OCI-LY7 (cell line): ENCODE data around the gene ABHD6. TPM values are rescaled to one million over a fixed set of nuclear protein-coding genes. Genes with fewer than 3 reads are reported as not detected.

Experiments
- BruUV-seq: library from RNA; stranded (reverse); fragments of 400-500 nt; replicated peaks from 2 replicates; lab custom pipeline; 2021; lab: Mats Ljungman, UMichigan
- CTCF ChIA-PET: fragments of 300-600 bp; sonication (Branson Sonifier 250); formaldehyde crosslinking; loops from one replicate; lab custom pipeline; 2022; ENCODE audit warnings: antibody characterized with exemption; ENCODE audit not compliant: unreplicated experiment; lab: Charles Lee
- POLR2A ChIA-PET: fragments of 300-600 bp; sonication (Branson Sonifier 250); formaldehyde crosslinking; loops from one replicate; lab custom pipeline; 2022; ENCODE audit warnings: antibody characterized with exemption; lab: Charles Lee
- DNase-seq: peaks from one replicate; pipeline ENCODE4 v3.0.0-alpha.2; 2015; ENCODE audit warnings: low spot score
- H2AFZ ChIP-seq: fragments of 200-600 bp; sonication (generic), shearing (Covaris generic); 2 replicates; pipeline ENCODE4 v1.6.1; 2014; ENCODE audit warnings: mild to moderate bottlenecking, antibody characterized with exemption, low read length, moderate library complexity
- H3K27ac ChIP-seq: fragments of 200-600 bp; sonication (generic); 2 replicates; pipeline ENCODE4 v1.5.1; 2014; ENCODE audit warnings: mixed run types, low read depth, mild to moderate bottlenecking, moderate library complexity, low read length, inconsistent platforms; ENCODE audit not compliant: poor library complexity, severe bottlenecking
- H3K36me3 ChIP-seq: fragments of 200-600 bp; sonication (generic); 2 replicates; pipeline ENCODE4 v1.6.1; 2014; ENCODE audit warnings: mild to moderate bottlenecking, antibody characterized with exemption, low read length, moderate library complexity, mixed read lengths; ENCODE audit not compliant: insufficient read depth
- H3K4me1 ChIP-seq: fragments of 200-600 bp; sonication (generic); 2 replicates; pipeline ENCODE4 v1.5.1; 2014; ENCODE audit warnings: mild to moderate bottlenecking, low read length; ENCODE audit not compliant: insufficient read depth, poor library complexity, severe bottlenecking
- H3K4me2 ChIP-seq: fragments of 200-600 bp; sonication (generic); 2 replicates; pipeline ENCODE4 v1.6.1; 2014; ENCODE audit warnings: mild to moderate bottlenecking, low read length
- H3K4me3 ChIP-seq: fragments of 200-600 bp; sonication (generic); 2 replicates; pipeline ENCODE4 v1.5.1; 2014; ENCODE audit warnings: mild to moderate bottlenecking, low read depth, low read length; ENCODE audit not compliant: poor library complexity, severe bottlenecking
- H3K79me2 ChIP-seq: fragments of 200-600 bp; sonication (generic); 2 replicates; pipeline ENCODE4 v1.6.1; 2016; ENCODE audit warnings: low read depth, mild to moderate bottlenecking, low read length, moderate library complexity, mixed read lengths; ENCODE audit not compliant: insufficient read depth
- H3K9me2 ChIP-seq: fragments of 200-600 bp; sonication (generic); 2 replicates; pipeline ENCODE4 v1.6.1; 2016; ENCODE audit warnings: mild to moderate bottlenecking, low read length, mixed read lengths; ENCODE audit not compliant: insufficient read depth
- H3K9me3 ChIP-seq: fragments of 200-600 bp; sonication (generic); 2 replicates; pipeline ENCODE4 v1.6.1; 2014; ENCODE audit warnings: mild to moderate bottlenecking, mixed run types, low read length, mixed read lengths
- H4K20me1 ChIP-seq: fragments of 200-600 bp; sonication (generic); 2 replicates; pipeline ENCODE4 v1.6.1; 2014; ENCODE audit warnings: mild to moderate bottlenecking, antibody characterized with exemption, low read length, moderate library complexity, mixed read lengths; ENCODE audit not compliant: insufficient read depth
- CTCF ChIP-seq: fragments of 200-600 bp; sonication (generic); conservative IDR thresholded peaks from 2 replicates; pipeline ENCODE4 v1.5.1; 2014; ENCODE audit warnings: mild to moderate bottlenecking, antibody characterized with exemption, low read length, moderate library complexity, mixed read lengths
- EZH2phosphoT487 ChIP-seq: fragments of 200-600 bp; sonication (generic); IDR thresholded peaks from 2 replicates; pipeline ENCODE4 v1.6.1; 2018; ENCODE audit warnings: low read depth, borderline replicate concordance, mild to moderate bottlenecking, mixed run types, antibody characterized with exemption, low read length, moderate library complexity, mixed read lengths
- intact Hi-C: fragments of 100-400 bp; cut with micrococcal nuclease; formaldehyde crosslinking; loops from one replicate; pipeline ENCODE4 v1.10.0; 2022; ENCODE audit not compliant: unreplicated experiment
- total RNA-seq, 2 experiments: library from RNA; depleted of rRNA in 1 of 2; stranded (reverse); fragments of >200 nt in 1 of 2; shearing (Covaris generic) in 1 of 2; gene quantifications; 2 replicates each; pipeline ENCODE4 v1.2.3, GENCODE V29; 2014 to 2022

The ABHD6 gene
- total RNA-seq, 2 experiments from 2014 or later = 5.8 to 10.7 TPM

DNA sequence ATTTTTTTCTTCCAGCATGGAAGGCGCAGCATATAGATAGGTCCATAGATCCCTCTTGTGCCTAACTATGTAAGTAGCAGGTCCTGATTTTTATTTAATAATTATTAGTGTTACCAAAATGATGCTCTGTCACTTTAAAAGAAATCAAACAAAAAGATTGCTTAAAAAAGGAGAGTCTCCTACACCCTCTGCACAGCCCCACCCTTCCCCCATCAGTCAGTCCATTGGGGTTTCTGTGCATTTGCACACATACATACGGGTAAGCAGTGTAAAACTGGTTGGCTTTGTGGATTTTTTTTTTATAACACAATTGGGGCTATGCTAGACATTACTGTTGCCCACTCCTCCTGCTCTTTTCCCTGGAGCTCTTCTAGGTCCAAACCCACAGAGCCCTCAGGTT is 61.5 kb downstream of the ABHD6 start:
- no TSS peak for BruUV-seq
- ChIA-PET CTCF (interaction anchor here (0.6 kb wide), 1 partner anchor 112 kb away, joined by 4 read pairs; no protein-coding TSS in a partner anchor), POLR2A (no interaction called here)
- Histone ChIP-seq H3K4me3 (no peak overlapping the region), H3K36me3 (no peaks in the 10 kb centered on the region), H3K4me2 (no peak overlapping the region), H3K27ac (no peak overlapping the region), H2AFZ (no peak overlapping the region), H3K9me2 (no peaks in the 10 kb centered on the region), H4K20me1 (no peaks in the 10 kb centered on the region), H3K4me1 (no peaks in the 10 kb centered on the region), H3K79me2 (no peaks in the 10 kb centered on the region), H3K9me3 (peaks cover 14% of the 10 kb centered on the region)
- intact Hi-C loops = no loop called here
- DNase-seq = no peak
- TF ChIP-seq EZH2phosphoT487 (no peak), CTCF (no peak)

- Histone ChIP-seq H3K27ac (no peak overlapping the region), H3K36me3 (no peaks in the 10 kb centered on the region), H4K20me1 (no peaks in the 10 kb centered on the region), H3K4me2 (no peak overlapping the region), H2AFZ (no peak overlapping the region), H3K4me1 (no peaks in the 10 kb centered on the region), H3K9me2 (no peaks in the 10 kb centered on the region), H3K79me2 (no peaks in the 10 kb centered on the region), H3K9me3 (peaks cover 14% of the 10 kb centered on the region), H3K4me3 (no peak overlapping the region)
- intact Hi-C loops = loop anchor here (1.0 kb wide), 2 partner anchors 113 to 123 kb away; no protein-coding TSS in a partner anchor
- CTCF ChIA-PET = interaction anchor here (0.6 kb wide), 1 partner anchor 112 kb away, joined by 4 read pairs; no protein-coding TSS in a partner anchor
- POLR2A ChIA-PET = interaction anchor here (0.5 to 1.5 kb wide), 2 partner anchors 62 to 112 kb away, joined by 4 to 7 read pairs; partner anchors contain the start of gene ABHD6
- TF ChIP-seq CTCF = peak; percentile 87
- TF ChIP-seq EZH2phosphoT487 = no peak
- peak; percentile 45 for DNase-seq
- BruUV-seq = no TSS peak
Observed at GRCh38 chr3:58299839-58300516, 62.4 kb downstream of the ABHD6 start.
